Measurements from ENCODE around the gene KIAA1755. TPM values are rescaled to one million over a fixed set of nuclear protein-coding genes. Genes with fewer than 3 reads are reported as not detected.

The KIAA1755 gene
- total and polyA plus RNA-seq, 9 of the 15 experiments (the other 6 are each of a cell fraction or from before 2014, with no cell fraction given), result not detected

DNA sequence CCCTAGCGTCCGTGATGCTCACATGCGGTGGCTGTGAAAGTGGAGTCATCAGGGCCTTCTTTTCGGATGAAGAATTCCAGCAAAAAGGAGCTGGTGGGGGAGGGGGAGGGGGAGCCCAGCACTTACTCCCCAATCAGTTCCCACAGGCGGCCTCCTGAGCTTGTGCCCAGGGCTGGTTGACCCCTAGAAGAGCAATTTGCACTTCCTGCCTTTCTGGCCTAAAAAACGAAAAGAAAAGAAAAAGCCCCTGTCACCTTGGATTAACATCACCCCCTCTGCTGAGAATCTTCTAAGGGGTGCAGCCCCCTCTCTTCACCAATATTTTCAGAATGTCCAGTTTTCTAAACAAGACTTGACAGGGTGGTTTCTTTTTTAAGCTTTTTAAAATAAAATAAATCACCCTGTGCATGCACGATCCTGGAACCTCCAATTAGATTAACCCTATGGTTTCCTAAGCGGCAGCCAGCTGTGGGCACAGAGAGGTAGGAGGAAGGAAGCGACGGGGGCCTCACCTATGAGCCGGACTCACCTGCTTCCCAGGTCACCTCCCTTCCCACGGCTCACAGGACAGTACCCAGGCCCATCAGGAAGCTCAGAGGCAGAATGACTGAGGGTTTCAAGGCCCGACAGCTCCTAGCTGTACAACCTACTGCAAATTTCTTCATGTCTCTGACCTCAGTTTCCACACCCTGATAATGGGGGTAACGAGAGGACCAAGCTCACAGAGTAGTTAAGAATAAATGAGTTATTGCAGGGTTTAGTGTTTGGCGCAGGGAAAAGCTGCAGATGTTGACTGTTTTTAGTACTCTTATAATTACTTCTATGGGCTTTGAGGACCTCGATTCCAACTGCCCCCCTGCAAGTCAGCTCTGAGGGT, 85.0 kb downstream of the KIAA1755 start:
- H3K79me2 ChIP-seq (ENCODE audit: control insufficient read depth, insufficient read depth, low read length), result no peaks in the 10 kb centered on the region
- POLR2A ChIA-PET, result interaction anchor here (0.5 kb wide), 1 partner anchor 27 kb away, joined by 4 read pairs; no protein-coding TSS in a partner anchor
- no peaks in the 10 kb centered on the region for H3K9me1 ChIP-seq (ENCODE audit: control insufficient read depth, insufficient read depth, low read length)
- FAIRE-seq (no peak), ATAC-seq (no peak), DNase-seq (ENCODE audit: extremely low read depth in 1 of 4, low spot score in 3 of 4) (no peak)
- in situ Hi-C loops (cut with MboI), result no loop called here
- H3K9ac ChIP-seq (ENCODE audit: insufficient read depth in 1 of 2, low read depth in 2 of 2, low read length in 2 of 2), result no peak overlapping the region
- H3K9me3 ChIP-seq (replicated peaks; ENCODE audit: control insufficient read depth, insufficient read depth, low read depth, low read length), result no peaks in the 10 kb centered on the region
- 13% methylated on average over 13 of the region's 16 CpGs for WGBS (ENCODE audit: insufficient coverage, low coverage, missing lambda C conversion rate)
- H3K27ac ChIP-seq (ENCODE audit: extremely low read depth, low read depth, low read length), result no peak overlapping the region
- intact Hi-C loops (cut with micrococcal nuclease), result no loop called here
- 0 out of 2 replicates have a peak, but pooled peaks cover 4% of the 10 kb centered on the region for H4K20me1 ChIP-seq (replicated peaks; ENCODE audit: control insufficient read depth, insufficient read depth, low read length)
- H2AFZ ChIP-seq (ENCODE audit: low read depth, low read length), result no peak overlapping the region
- H3K27me3 ChIP-seq (ENCODE audit: control insufficient read depth in 2 of 2, insufficient read depth in 2 of 2, low read length in 2 of 2), result peaks cover 20 to 24% of the 10 kb centered on the region in 2 experiments; a peak in 4 of 5 replicates
- H3K4me2 ChIP-seq (ENCODE audit: insufficient read depth, low read length), result no peak overlapping the region
- no peaks in the 10 kb centered on the region for H3K36me3 ChIP-seq (ENCODE audit: control insufficient read depth, insufficient read depth, low read length)
- CTCF ChIA-PET (ENCODE audit: low intra/inter-chr PET ratio), result no interaction called here
- no peak for TF ChIP-seq ZNF282 (CRISPR knock-in tag; IDR thresholded peaks at IDR 0.05)
- no peak for TF ChIP-seq ZNF134 (CRISPR knock-in tag; conservative IDR thresholded peaks at IDR 0.05)
- peak; percentile 50 for TF ChIP-seq RBM25 (IDR thresholded peaks at IDR 0.05; ENCODE audit: low read depth, low read length, severe bottlenecking)
- TF ChIP-seq KDM1A (IDR thresholded peaks at IDR 0.05), result peak in 1 of 2 experiments; percentile 55; a peak in 1 of 4 replicates
- TF ChIP-seq SLC30A9 (CRISPR knock-in tag; IDR thresholded peaks at IDR 0.05), result no peak
- TF ChIP-seq, protein P1, sequence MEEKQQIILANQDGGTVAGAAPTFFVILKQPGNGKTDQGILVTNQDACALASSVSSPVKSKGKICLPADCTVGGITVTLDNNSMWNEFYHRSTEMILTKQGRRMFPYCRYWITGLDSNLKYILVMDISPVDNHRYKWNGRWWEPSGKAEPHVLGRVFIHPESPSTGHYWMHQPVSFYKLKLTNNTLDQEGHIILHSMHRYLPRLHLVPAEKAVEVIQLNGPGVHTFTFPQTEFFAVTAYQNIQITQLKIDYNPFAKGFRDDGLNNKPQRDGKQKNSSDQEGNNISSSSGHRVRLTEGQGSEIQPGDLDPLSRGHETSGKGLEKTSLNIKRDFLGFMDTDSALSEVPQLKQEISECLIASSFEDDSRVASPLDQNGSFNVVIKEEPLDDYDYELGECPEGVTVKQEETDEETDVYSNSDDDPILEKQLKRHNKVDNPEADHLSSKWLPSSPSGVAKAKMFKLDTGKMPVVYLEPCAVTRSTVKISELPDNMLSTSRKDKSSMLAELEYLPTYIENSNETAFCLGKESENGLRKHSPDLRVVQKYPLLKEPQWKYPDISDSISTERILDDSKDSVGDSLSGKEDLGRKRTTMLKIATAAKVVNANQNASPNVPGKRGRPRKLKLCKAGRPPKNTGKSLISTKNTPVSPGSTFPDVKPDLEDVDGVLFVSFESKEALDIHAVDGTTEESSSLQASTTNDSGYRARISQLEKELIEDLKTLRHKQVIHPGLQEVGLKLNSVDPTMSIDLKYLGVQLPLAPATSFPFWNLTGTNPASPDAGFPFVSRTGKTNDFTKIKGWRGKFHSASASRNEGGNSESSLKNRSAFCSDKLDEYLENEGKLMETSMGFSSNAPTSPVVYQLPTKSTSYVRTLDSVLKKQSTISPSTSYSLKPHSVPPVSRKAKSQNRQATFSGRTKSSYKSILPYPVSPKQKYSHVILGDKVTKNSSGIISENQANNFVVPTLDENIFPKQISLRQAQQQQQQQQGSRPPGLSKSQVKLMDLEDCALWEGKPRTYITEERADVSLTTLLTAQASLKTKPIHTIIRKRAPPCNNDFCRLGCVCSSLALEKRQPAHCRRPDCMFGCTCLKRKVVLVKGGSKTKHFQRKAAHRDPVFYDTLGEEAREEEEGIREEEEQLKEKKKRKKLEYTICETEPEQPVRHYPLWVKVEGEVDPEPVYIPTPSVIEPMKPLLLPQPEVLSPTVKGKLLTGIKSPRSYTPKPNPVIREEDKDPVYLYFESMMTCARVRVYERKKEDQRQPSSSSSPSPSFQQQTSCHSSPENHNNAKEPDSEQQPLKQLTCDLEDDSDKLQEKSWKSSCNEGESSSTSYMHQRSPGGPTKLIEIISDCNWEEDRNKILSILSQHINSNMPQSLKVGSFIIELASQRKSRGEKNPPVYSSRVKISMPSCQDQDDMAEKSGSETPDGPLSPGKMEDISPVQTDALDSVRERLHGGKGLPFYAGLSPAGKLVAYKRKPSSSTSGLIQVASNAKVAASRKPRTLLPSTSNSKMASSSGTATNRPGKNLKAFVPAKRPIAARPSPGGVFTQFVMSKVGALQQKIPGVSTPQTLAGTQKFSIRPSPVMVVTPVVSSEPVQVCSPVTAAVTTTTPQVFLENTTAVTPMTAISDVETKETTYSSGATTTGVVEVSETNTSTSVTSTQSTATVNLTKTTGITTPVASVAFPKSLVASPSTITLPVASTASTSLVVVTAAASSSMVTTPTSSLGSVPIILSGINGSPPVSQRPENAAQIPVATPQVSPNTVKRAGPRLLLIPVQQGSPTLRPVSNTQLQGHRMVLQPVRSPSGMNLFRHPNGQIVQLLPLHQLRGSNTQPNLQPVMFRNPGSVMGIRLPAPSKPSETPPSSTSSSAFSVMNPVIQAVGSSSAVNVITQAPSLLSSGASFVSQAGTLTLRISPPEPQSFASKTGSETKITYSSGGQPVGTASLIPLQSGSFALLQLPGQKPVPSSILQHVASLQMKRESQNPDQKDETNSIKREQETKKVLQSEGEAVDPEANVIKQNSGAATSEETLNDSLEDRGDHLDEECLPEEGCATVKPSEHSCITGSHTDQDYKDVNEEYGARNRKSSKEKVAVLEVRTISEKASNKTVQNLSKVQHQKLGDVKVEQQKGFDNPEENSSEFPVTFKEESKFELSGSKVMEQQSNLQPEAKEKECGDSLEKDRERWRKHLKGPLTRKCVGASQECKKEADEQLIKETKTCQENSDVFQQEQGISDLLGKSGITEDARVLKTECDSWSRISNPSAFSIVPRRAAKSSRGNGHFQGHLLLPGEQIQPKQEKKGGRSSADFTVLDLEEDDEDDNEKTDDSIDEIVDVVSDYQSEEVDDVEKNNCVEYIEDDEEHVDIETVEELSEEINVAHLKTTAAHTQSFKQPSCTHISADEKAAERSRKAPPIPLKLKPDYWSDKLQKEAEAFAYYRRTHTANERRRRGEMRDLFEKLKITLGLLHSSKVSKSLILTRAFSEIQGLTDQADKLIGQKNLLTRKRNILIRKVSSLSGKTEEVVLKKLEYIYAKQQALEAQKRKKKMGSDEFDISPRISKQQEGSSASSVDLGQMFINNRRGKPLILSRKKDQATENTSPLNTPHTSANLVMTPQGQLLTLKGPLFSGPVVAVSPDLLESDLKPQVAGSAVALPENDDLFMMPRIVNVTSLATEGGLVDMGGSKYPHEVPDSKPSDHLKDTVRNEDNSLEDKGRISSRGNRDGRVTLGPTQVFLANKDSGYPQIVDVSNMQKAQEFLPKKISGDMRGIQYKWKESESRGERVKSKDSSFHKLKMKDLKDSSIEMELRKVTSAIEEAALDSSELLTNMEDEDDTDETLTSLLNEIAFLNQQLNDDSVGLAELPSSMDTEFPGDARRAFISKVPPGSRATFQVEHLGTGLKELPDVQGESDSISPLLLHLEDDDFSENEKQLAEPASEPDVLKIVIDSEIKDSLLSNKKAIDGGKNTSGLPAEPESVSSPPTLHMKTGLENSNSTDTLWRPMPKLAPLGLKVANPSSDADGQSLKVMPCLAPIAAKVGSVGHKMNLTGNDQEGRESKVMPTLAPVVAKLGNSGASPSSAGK (IDR thresholded peaks at IDR 0.05), result no peak
- H3K4me1 ChIP-seq (replicated peaks in 1 of 2; ENCODE audit: control insufficient read depth in 2 of 2, insufficient read depth in 2 of 2, low read length in 2 of 2), result peaks cover 6 to 12% of the 10 kb centered on the region in 2 experiments; a peak in 2 of 5 replicates
- H3K4me3 ChIP-seq, result no peak overlapping the region
- no TSS peak for BruUV-seq (replicated peaks)

All from K562 (cell line).